ENCODE results near the gene CTNNA3.

The CTNNA3 gene

DNA sequence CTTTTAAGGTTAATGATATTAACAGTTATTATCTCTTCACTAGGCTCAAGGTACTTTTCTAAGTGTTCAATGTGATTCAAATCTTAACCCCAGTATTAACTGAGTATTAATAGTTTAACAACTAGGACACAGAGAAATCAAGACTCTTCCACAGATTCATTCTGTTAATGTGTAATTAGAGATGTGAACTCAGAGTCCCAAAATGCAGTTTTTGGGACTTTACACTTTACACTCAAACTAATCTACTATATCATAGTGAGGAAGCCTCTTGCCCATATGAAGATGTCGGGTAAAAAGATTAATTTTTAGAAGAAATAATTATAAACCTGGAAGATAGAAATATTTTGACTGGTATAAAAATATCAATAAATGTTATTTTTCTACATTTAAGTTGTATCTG, 1414.7 kb downstream of the CTNNA3 start:
- in situ Hi-C loops (cut with HindIII; ENCODE audit: low sequenced_read_pairs) = no loop called here

DNA sequence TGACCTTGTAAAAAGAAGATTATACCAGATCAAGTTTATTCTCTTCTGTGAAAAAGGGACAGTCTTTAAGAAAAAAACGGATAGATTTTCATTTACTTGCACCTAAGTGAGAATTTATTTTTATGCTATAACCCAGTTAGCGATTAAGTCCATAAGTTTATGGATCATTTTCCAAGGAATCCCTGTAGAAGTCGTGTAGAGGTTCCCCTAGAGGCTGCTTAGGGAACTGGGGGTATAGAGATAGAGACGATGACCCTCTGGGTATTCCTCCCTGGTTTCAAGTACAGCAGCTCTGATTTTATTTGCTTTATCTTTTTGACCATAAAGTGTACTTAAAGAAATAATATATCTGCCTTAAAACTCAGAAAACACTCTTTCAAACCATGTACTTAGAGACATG, 1418.5 kb downstream of the CTNNA3 start:
- in situ Hi-C loops (cut with HindIII; ENCODE audit: low sequenced_read_pairs) = no loop called here

DNA sequence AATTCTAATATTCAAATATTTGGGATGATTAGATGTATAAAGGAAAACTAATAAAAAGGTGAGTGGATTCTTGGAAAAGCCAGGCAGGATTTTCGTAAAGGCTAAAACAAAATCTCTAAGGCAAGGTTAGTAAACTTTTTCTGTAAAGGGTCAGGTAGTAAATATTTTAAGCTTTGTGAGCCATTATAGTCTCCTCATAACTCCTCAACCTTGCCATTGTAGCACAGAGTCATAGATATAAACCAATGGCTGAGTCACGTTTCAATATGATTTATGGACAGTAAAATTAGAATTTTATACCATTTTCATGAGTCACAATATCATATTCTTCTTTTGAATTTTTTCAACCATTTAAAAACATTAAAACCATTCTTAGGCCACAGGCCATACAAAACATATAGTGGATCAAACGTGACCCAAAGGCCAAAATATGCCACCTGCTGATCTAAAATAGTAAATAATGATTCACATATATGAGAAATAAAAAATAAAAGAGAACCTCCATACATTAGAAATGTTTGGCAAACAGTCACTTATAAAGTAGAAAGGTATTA, 1422.0 kb downstream of the CTNNA3 start:
- in situ Hi-C loops (cut with HindIII; ENCODE audit: low sequenced_read_pairs) = no loop called here

DNA sequence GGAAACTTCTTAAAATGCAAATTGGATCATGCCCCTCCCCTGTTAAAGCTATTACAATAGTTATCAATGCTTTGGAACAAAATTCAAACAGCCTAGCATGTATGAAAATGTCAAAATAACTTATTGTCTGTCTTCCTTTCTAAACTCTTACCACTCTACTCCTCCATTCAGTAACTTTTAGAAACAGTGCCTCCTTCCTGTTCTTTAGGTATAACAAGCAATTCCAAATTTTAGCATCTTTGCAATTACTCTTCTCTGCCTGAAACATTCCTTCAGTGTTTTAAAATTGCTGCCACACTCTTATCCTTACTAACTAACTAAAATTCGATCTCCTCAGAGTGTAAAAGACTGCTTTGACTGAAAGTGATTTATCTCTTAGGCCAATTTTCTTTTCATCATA, 1430.6 kb downstream of the CTNNA3 start:
- in situ Hi-C loops (cut with HindIII; ENCODE audit: low sequenced_read_pairs) = no loop called here

- in situ Hi-C loops (cut with HindIII; ENCODE audit: low sequenced_read_pairs) = no loop called here
Measured at GRCh38 chr10:66259836-66260235, 1436.2 kb downstream of the CTNNA3 start.

DNA sequence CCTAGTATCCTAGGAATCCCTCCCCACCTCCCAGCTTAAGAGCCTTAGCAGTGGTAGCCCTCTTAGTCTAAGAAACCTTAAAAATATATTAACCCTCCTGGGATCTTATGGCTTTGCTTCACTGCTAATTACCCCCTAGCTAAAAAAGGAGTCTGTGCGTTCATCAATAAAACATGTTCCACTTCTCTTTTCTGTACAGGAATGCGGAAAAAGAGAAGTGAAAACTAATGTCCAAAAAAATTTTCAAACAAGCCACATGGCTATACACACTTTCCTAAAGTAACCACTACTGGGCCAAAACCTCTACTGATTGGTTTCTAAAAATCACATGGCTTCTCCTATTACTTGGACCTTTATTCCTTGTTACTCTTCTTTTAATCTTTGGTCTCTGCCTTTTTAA, 1437.3 kb downstream of the CTNNA3 start:
- in situ Hi-C loops (cut with HindIII; ENCODE audit: low sequenced_read_pairs) = no loop called here

DNA sequence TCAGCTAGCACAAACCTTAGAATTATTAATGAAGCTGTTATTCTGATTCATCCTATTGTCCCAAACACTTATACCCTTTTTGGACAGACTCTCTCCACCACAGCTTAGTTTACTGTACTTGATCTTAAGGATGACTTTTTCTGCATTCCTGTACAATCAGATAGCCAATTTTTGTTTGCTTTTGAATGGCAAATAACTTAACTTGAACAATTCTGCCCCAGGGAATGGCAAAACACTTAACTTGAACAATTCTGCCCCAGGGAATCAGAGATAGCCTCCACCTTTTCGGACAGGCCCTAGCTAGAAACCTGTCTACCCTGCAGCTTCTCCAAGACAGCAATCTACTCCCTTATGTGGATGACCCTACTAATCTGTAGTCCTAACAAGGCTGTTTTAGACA, 1438.2 kb downstream of the CTNNA3 start:
- in situ Hi-C loops (cut with HindIII; ENCODE audit: low sequenced_read_pairs) = no loop called here

DNA sequence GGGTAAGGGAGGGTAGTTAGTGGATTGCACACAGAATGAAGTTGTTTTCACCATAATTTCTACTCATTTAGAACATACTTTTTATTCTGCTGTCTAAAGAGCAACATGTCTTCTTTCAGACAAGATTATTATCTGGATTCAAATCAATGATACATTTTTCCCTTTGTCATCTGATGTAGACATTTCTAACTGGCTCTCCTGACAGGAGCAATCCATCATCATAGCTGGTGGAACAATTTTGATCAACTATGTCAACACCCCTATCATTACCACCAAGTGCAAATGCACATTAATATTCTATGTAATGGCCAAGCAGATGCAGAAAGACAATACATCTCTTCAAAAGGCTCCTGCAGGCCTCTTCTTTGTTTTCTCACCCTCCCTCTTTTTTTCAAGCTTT, 1443.0 kb downstream of the CTNNA3 start:
- in situ Hi-C loops (cut with HindIII; ENCODE audit: low sequenced_read_pairs) = no loop called here

DNA sequence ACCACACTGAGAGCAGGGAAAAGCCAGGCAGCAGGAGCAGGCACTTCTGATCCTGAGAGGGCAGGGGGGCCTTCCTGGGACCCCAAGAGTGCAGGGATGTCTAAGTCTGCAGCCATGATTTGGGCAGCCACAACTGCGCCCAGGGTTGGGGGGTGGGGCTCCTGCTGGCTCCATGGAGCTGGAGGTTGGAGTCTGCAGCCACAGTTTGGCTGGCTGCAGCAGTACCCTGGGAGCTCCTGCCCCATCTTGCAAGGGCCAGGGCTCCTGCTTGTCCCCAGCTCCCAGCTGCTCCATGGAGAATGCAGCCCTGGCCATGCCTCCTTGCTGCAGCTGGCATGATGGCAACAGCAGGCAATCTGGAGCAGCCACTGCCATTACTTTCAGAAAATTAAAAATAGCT, 1449.8 kb downstream of the CTNNA3 start:
- in situ Hi-C loops (cut with HindIII; ENCODE audit: low sequenced_read_pairs) = no loop called here

DNA sequence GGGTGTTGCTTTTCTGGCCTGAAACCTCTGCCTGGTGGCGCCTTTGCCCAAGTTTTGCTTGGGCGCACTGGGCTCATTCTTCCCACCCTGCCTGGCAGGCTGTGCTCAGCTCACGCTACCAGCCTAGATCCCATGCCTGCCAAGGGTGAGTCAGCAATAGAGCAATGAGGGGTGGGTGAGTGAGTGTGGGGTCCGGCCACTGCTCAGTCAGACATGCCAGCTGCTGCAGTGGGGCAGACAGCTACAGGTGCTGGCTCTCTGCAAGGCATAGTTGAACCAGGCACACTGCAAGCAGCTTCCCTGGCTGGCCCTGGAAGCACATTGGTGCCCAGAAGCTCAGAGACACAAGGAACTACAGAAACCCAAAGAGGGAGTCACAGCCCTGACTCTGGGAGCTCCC, 1451.0 kb downstream of the CTNNA3 start:
- in situ Hi-C loops (cut with HindIII; ENCODE audit: low sequenced_read_pairs) = no loop called here

DNA sequence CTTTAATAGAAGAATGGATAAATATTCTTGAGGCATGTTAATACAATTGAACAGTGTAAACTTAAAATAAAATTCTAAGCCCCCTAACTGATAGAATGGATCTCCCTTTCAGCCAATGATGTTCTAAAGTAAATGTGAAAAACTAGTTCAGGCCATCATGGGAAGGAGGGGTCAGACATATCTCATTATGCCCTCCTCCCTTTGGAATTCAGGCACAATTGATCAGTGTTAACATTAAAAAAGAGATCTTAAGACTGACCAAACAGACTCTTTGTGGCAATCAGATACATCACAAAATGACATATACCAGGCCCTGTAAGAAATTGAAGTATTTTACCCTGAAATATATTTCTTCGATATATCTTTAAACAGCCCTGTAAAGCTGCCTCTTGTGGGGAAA, 1453.1 kb downstream of the CTNNA3 start:
- in situ Hi-C loops (cut with HindIII; ENCODE audit: low sequenced_read_pairs) = no loop called here

GRCh38 chr10:66239062-66239461, 1456.9 kb downstream of the CTNNA3 start:
- in situ Hi-C loops (cut with HindIII; ENCODE audit: low sequenced_read_pairs) = no loop called here

DNA sequence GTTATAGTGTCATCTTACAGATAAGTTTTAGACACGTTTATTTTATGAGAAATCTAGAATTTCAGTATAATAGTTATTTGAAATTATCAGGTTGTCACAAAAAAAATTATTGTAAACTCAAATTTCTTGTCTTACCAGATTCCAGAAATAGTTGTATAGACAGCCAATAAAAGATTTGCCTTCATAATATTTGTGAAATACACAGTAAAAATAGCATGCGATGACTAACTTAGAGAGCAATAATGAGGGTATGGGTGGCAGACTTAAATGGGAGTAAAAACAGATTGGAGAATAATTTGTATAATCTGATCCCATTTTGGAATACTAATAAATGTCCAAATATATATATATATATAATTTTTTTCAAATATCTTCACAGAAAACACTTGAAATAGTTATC, 1457.7 kb downstream of the CTNNA3 start:
- in situ Hi-C loops (cut with HindIII; ENCODE audit: low sequenced_read_pairs) = no loop called here

DNA sequence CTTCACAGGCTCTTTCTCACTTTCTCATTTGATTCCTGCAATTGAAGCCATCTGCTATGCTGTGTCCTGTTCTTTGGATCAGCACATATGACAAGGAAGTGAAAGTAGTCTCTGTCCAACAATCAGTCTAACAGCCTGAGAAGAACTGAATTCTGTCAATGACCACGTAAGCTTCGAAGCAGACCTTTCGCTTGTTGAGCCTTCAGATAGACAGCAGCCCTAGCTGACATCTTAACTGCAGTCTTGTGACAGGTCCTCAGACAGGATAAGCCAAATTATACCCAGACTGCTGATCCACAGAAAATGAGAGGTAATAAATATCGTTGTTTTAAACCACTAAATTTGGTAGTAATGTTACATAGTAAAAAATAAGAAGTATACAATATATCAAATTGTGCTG, 1461.1 kb downstream of the CTNNA3 start:
- in situ Hi-C loops (cut with HindIII; ENCODE audit: low sequenced_read_pairs) = no loop called here

GRCh38 chr10:66228887-66229286, 1467.1 kb downstream of the CTNNA3 start:
- in situ Hi-C loops (cut with HindIII; ENCODE audit: low sequenced_read_pairs) = no loop called here

DNA sequence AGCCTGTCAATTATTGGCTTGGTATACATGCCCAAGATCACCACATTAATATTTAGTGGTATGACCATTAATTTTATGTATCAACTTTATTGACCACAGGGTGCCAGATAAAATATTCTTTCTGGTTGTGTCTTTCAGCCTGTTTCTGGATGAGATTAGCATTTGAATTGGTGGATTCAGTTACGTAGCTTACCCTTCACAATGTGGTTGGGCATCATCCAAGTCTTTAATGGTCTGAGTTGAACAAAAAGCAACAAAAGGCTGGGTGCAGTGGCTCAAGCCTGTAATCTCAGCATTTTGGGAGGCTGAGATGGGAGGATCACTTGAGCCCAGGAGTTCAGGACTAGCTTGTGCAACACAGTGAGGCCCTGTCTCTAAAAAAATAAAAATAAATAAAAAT, 1472.3 kb downstream of the CTNNA3 start:
- in situ Hi-C loops (cut with HindIII; ENCODE audit: low sequenced_read_pairs) = no loop called here

DNA sequence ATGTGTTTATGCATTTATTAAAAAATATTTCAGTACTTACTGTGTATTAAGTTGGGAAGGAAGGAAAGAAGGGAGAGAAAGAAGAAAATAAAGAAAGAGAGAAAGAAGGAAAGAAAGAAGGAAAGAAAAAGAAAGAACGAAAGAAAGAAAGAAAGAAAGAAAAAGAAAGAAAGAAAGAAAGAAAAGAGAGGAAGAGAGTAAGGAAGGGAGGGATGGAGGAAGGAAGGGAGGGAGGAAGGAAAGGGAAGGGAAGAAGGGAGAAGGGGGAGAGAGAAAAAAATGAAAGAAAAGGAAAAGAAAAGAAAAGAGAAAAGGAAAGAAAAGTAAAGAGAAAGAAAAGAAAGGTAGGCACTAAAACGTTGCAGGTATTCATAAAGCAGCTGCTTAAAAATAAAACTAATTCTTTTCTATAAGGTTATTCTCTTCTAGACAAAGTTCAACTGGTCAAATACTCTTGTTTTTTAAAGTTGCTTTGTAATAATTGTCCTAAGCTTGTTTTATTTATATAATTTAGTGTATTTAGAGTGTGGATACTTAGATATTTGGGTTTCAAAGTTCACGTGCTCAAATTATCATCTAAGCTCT, 1473.4 kb downstream of the CTNNA3 start:
- in situ Hi-C loops (cut with HindIII; ENCODE audit: low sequenced_read_pairs) = no loop called here

GRCh38 chr10:66218981-66219587, 1476.9 kb downstream of the CTNNA3 start:
- in situ Hi-C loops (cut with HindIII; ENCODE audit: low sequenced_read_pairs) = no loop called here

GRCh38 chr10:66218289-66218688, 1477.7 kb downstream of the CTNNA3 start:
- in situ Hi-C loops (cut with HindIII; ENCODE audit: low sequenced_read_pairs) = no loop called here

DNA sequence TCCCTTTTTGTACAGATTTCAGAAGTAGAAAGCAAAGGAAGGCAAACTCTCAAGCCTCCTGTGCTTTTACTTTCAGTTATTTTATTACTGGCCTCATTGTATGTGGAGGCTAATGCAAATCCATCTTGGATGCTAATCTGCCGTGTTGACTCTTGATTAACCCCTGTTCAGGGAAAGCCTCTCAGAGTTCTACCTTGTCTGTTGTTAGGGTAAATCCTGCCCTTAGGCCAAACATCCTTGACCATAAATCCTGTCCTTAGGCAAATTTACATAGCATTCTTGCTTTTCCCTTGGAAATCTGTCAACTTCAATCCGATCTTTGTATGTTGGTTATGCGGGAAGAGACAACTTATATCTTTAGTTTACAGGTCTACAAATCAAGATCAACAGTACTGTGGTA, 1480.1 kb downstream of the CTNNA3 start:
- in situ Hi-C loops (cut with HindIII; ENCODE audit: low sequenced_read_pairs) = no loop called here

- in situ Hi-C loops (cut with HindIII; ENCODE audit: low sequenced_read_pairs) = no loop called here
Measured at GRCh38 chr10:66214721-66215404, 1481.1 kb downstream of the CTNNA3 start.

DNA sequence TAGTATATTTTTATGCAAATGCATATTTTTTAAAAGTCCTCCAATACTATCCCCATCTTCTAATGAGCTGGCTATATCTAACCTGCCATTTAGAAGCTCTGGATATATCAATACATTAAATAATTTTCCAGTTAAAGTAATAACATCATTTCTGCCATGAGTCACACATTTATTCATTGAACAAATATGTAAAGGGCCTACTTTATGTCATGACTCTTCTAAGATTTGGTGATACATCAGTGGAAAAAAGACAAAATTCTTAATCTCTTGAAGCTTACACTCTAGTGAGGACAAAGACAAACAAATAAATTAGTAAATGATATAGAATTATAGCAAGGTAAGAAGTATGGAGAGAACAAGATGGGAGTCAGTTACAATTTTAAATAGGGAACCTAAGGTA, 1487.0 kb downstream of the CTNNA3 start:
- in situ Hi-C loops (cut with HindIII; ENCODE audit: low sequenced_read_pairs) = no loop called here
